Neutrophil (primary cell): ENCODE results near the gene MYH16.
"Not testable (repeated sequence)": the region's sequence is repeated elsewhere in the genome, so short reads cannot be mapped to it uniquely, and the experiment has no call there.

Experiments
- H3K27ac ChIP-seq: fragments of 200-600 bp; sonication (generic); 2 replicates; pipeline ENCODE4 v1.5.1; 2016; ENCODE audit warnings: mild to moderate bottlenecking, moderate library complexity
- H3K27me3 ChIP-seq: fragments of 200-600 bp; sonication (generic); 2 replicates; pipeline ENCODE4 v1.6.0; 2016; ENCODE audit warnings: mild to moderate bottlenecking
- H3K36me3 ChIP-seq: fragments of 200-600 bp; sonication (generic); 2 replicates; pipeline ENCODE4 v1.5.1; 2017
- H3K4me1 ChIP-seq, 2 experiments: fragments of 200-600 bp in 1 of 2; sonication (generic) in 1 of 2; 1 replicate in 1 of 2; 2 replicates in 1 of 2; pipeline versions ENCODE4 v1.5.1 to v1.6.1; 2013 to 2016; ENCODE audit warnings: low read depth in 1 of 2, low read length in 1 of 2, mild to moderate bottlenecking in 1 of 2, moderate library complexity in 1 of 2; ENCODE audit not compliant: control insufficient read depth in 1 of 2, insufficient read depth in 1 of 2
- H3K4me3 ChIP-seq, 2 experiments: fragments of 200-600 bp in 1 of 2; sonication (generic) in 1 of 2; 1 replicate in 1 of 2; 2 replicates in 1 of 2; pipeline ENCODE4 v1.5.1; 2013 to 2016; ENCODE audit warnings: low read depth in 1 of 2, low read length in 1 of 2, mild to moderate bottlenecking in 1 of 2, moderate library complexity in 1 of 2
- H3K9me3 ChIP-seq: fragments of 200-600 bp; sonication (generic); 2 replicates; pipeline ENCODE4 v1.5.1; 2016
- CTCF ChIP-seq: fragments of 200-600 bp; sonication (generic); IDR thresholded peaks from 2 replicates; pipeline ENCODE4 v1.5.1; 2016; ENCODE audit warnings: antibody characterized with exemption

MYH16 gene

GRCh38 chr7:99234185-99234584 is 38.5 kb upstream of the MYH16 start:
- Histone ChIP-seq H3K4me1 (no peaks in the 10 kb centered on the region), H3K36me3 (no peaks in the 10 kb centered on the region), H3K9me3 (no peaks in the 10 kb centered on the region), H3K27ac (no peak overlapping the region), H3K27me3 (no peaks in the 10 kb centered on the region), H3K4me3 (no peak overlapping the region)
- TF ChIP-seq CTCF: no peak

- Histone ChIP-seq H3K4me1 (no peaks in the 10 kb centered on the region), H3K27ac (no peak overlapping the region), H3K27me3 (no peaks in the 10 kb centered on the region), H3K36me3 (no peaks in the 10 kb centered on the region), H3K4me3 (no peak overlapping the region), H3K9me3 (no peaks in the 10 kb centered on the region)
- TF ChIP-seq CTCF: no peak
Observed at GRCh38 chr7:99235925-99236324, 36.7 kb upstream of the MYH16 start.

- not testable (repeated sequence) for H3K27me3 ChIP-seq, H3K4me1 ChIP-seq, H3K4me3 ChIP-seq, H3K36me3 ChIP-seq, H3K9me3 ChIP-seq, H3K27ac ChIP-seq
Observed at GRCh38 chr7:99237876-99238275, 34.8 kb upstream of the MYH16 start.

GRCh38 chr7:99238558-99239341 is 33.9 kb upstream of the MYH16 start:
- Histone ChIP-seq H3K4me3 (no peak overlapping the region), H3K27me3 (no peaks in the 10 kb centered on the region), H3K36me3 (no peaks in the 10 kb centered on the region), H3K9me3 (no peaks in the 10 kb centered on the region), H3K4me1 (no peaks in the 10 kb centered on the region), H3K27ac (no peak overlapping the region)
- no peak for TF ChIP-seq CTCF

GRCh38 chr7:99242682-99243081 is 30.0 kb upstream of the MYH16 start:
- Histone ChIP-seq H3K4me1 (no peaks in the 10 kb centered on the region), H3K27me3 (peaks cover 12% of the 10 kb centered on the region), H3K9me3 (no peaks in the 10 kb centered on the region), H3K4me3 (no peak overlapping the region), H3K36me3 (no peaks in the 10 kb centered on the region), H3K27ac (no peak overlapping the region)
- no peak for TF ChIP-seq CTCF

GRCh38 chr7:99243751-99244337 is 28.8 kb upstream of the MYH16 start:
- H3K27ac ChIP-seq: no peak overlapping the region
- H3K9me3 ChIP-seq: no peaks in the 10 kb centered on the region
- no peaks in the 10 kb centered on the region for H3K36me3 ChIP-seq
- no peak overlapping the region for H3K4me3 ChIP-seq
- H3K4me1 ChIP-seq: no peaks in the 10 kb centered on the region
- peaks cover 12% of the 10 kb centered on the region for H3K27me3 ChIP-seq
- TF ChIP-seq CTCF: no peak
